DOHH2 (cell line): Measurements from ENCODE around the gene PRKN.

Experiments
- CTCF ChIP-seq: fragments of 200-600 bp; sonication (generic); IDR thresholded peaks from one replicate; pipeline ENCODE4 v1.5.1; 2014; ENCODE audit warnings: antibody characterized with exemption, mild to moderate bottlenecking, low read depth, low read length; ENCODE audit not compliant: poor library complexity, severe bottlenecking
- EZH2phosphoT487 ChIP-seq: fragments of 200-600 bp; sonication (generic); IDR thresholded peaks from 2 replicates; pipeline ENCODE4 v1.6.1; 2017; ENCODE audit warnings: borderline replicate concordance, mild to moderate bottlenecking, antibody characterized with exemption, low read length, moderate library complexity, mixed read lengths

- TF ChIP-seq CTCF (no peak), EZH2phosphoT487 (no peak)
Measured at GRCh38 chr6:161341638-161342037, 1385.9 kb downstream of the PRKN start.
